Chondrocyte (in vitro differentiated cells): ENCODE data around the gene HRH1. TPM values are rescaled to one million over a fixed set of nuclear protein-coding genes. Genes with fewer than 3 reads are reported as not detected.

Experiments
- DNase-seq: peaks from one replicate; pipeline ENCODE4 v3.0.0; 2021; ENCODE audit warnings: mixed read lengths, low spot score
- H3K27ac Mint-ChIP-seq: one replicate; pipeline ENCODE4 v1.8.0; 2021; ENCODE audit warnings: mild to moderate bottlenecking, moderate library complexity, mixed read lengths; ENCODE audit not compliant: unreplicated experiment
- H3K27me3 Mint-ChIP-seq: 2 replicates; pipeline ENCODE4 v1.8.0; 2021; ENCODE audit warnings: low read depth, mixed read lengths
- H3K36me3 Mint-ChIP-seq: 2 replicates; pipeline ENCODE4 v1.8.0; 2021; ENCODE audit warnings: low read depth, mixed read lengths
- H3K4me1 Mint-ChIP-seq: 2 replicates; pipeline ENCODE4 v1.8.0; 2021; ENCODE audit warnings: low read depth, mild to moderate bottlenecking, mixed read lengths
- H3K4me3 Mint-ChIP-seq: one replicate; pipeline ENCODE4 v1.8.0; 2021; ENCODE audit warnings: mild to moderate bottlenecking, moderate library complexity, mixed read lengths; ENCODE audit not compliant: unreplicated experiment
- H3K9me3 Mint-ChIP-seq: 2 replicates; pipeline ENCODE4 v1.8.0; 2021; ENCODE audit warnings: low read depth, mixed read lengths
- CTCF ChIP-seq: fragments of 200-600 bp; sonication (generic); IDR thresholded peaks from 2 replicates; pipeline ENCODE4 v1.5.0; 2021; ENCODE audit warnings: antibody characterized with exemption, mild to moderate bottlenecking, moderate library complexity
- total RNA-seq: library from RNA; stranded (reverse); gene quantifications from 3 replicates; pipeline ENCODE4 v1.2.1, GENCODE V29; 2021

HRH1 gene
- total RNA-seq, 1 donor from 2014 or later = 30.1 TPM

GRCh38 chr3:11310258-11310657, 156.0 kb downstream of the HRH1 start:
- Mint-ChIP-seq H3K9me3 (no peaks in the 10 kb centered on the region), H3K27me3 (no peaks in the 10 kb centered on the region), H3K4me3 (no peak overlapping the region), H3K4me1 (peaks cover 4% of the 10 kb centered on the region), H3K27ac (no peak overlapping the region), H3K36me3 (peaks cover 36% of the 10 kb centered on the region)
- DNase-seq = no peak
- no peak for TF ChIP-seq CTCF

- no peak for DNase-seq
- Mint-ChIP-seq H3K27ac (no peak overlapping the region), H3K27me3 (no peaks in the 10 kb centered on the region), H3K4me1 (no peaks in the 10 kb centered on the region), H3K9me3 (no peaks in the 10 kb centered on the region), H3K4me3 (no peak overlapping the region), H3K36me3 (peaks cover 45% of the 10 kb centered on the region)
- no peak for TF ChIP-seq CTCF
These were observed 157.9 kb downstream of the HRH1 start for GRCh38 chr3:11312166-11312565.

Other genes starting within 250 kb of the HRH1 start
- gene SLC6A1, start 161.7 kb upstream of the HRH1 start, total RNA-seq = 0.87 to 2.3 TPM (median 2.0 TPM) in 3 replicates
- gene ATG7, start 117.9 kb downstream of the HRH1 start, total RNA-seq = 27.4 to 34.3 TPM (median 29.0 TPM) in 3 replicates